Right kidney (tissue), 1 donor: ENCODE measurements around the gene KIF4A.

Experiments used
- DNase-seq: peaks from one replicate; pipeline ENCODE4 v3.0.0-alpha.2; 2016

The KIF4A gene

DNA sequence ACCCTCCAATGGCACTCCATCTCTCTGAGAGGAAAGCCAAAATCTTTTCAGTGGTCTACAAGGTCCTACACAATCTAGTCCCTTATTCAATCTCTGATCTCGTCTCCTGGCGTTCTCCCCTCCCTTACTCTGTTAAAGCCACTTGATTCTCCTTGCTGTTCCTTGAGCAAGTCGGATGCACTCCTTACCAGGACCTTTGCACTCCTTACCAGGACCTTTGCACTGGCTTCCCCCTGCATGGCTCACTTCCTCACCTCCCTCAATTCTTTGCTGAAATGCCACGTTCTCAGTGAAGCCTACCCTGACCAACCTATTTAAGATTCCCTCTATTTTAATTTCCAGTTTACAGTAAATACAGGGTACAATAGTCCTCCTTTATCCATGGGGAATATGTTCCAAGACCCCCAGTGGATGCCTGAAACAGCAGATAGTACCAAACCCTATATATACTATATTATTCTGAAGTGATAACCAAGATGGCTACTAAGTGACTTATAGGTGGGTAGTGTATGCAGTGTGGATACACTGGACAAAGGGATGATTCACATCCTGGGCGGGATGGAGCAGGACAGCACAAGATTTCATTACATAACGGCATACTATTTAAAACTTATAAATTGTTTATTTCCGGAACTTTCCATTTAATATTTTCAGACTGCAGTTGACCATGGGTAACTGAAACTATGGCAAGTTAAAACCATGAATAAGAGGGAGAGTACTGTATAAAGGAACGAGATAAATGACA, 148.2 kb downstream of the KIF4A start:
- no peak for DNase-seq

DNA sequence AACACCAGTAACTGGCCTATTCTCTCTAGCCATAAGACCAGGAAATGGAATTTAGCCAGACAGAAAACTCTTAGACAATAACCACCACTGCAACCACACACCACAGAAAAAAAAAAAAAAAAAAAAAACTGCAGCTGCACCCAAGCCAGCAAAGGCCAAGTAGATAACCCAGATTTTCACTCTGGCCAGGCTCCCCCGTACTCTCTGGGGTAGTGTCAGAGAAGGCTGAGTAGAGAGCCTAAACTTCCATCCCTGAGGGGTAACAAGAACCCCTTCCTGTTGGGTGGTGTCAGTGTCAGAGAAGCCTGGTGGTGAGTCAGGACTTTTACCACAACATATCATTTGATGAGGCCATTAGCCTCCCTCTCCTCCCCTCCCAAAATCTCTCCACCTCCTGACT, 149.1 kb downstream of the KIF4A start:
- no peak for DNase-seq

DNA sequence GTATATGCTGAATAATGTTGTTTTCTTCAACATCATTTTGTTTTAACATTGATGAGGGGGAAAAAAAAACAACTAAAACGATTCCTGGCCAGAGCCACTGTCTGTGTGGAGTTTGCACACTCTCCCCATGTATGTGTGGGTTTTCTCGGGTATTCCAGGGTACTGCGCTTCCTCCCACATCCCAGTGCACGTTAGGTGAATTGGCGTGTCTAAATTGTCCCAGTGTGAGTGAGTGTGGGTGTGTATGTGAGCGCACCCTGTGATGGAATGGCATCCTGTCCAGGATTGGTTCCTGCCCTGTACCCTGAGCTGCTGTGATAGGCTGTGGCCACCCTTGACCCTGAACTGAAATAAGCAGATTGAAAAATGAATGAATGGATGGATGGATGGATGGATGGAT, 152.3 kb downstream of the KIF4A start:
- DNase-seq, result no peak

DNA sequence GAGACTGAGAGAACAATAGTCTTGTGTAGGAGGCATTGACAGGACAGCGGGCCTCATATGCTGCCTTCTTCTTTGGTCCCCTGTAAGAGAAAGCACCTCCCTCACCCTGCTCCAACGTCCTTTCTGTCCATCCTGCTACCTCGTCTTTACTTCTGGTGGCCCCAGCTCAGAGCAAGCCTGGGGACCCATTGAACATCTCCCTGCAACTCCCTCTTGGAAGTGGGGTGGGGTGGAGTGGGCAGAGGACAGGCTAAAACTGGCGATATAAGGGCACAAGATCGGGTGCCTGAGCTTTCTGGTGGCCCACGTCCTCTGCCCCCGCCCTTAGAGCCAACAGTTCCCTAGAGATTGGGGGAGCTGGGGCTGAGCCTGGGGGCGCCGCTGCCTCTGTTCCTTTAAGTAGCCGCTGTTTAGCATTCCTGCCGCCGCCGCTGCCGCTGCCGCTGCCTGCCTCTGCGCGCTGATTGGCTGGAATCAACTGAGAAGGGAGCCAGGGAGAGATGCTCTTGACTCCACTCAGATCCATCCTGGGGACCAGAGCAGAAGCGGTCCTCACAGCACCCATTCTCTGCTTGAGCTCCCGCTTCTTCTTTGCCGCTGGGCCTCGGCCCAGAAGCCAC, 154.5 kb downstream of the KIF4A start, which contains the start of gene DLG3:
Gene DLG3, plus strand, starts transcription at position 510 of the 620 bp plus-strand sequence. CDS start 367 bp downstream, outside the sequence.
- DNase-seq, result no peak

DNA sequence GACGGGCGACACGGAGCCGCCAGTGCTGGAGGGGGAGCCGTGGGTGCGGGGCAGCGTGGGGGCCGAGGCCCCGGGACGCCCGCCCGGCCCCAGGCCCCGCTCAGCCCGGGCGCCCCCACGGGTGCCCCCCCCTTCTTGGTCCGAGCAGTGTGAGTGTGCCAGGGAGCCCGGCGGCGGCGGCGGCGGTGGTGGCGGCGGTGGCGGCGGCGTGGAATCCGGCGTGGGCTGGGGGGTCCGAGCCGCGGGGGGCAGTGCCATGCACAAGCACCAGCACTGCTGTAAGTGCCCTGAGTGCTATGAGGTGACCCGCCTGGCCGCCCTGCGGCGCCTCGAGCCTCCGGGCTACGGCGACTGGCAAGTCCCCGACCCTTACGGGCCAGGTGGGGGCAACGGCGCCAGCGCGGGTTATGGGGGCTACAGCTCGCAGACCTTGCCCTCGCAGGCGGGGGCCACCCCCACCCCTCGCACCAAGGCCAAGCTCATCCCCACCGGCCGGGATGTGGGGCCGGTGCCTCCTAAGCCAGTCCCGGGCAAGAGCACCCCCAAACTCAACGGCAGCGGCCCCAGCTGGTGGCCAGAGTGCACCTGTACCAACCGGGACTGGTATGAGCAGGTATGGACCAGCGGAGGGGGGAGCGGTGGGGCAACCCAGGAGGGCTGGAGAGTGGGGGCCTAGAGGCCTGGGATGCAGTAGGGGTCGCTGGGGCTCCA, 155.2 kb downstream of the KIF4A start:
- no peak for DNase-seq

DNA sequence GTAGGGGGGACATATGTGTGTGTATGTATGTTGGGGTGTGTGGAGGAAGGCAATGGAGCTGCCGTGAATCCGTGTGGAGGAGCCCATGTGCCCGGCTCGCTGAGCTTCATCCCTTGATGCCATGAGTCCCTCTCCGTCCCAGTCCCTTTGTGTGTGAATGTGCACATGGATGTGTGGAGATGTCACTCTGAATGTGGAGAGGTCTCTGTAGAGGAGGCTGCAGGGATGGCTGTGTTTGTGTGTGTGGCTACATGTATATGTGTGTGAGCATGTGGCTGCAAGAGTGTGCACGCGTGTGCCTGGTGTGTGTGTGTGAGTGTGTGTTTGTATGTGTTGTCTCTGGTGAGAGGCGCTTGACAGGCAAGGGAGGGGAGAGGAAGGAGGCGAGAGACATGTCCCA, 156.0 kb downstream of the KIF4A start:
- DNase-seq, result no peak

DNA sequence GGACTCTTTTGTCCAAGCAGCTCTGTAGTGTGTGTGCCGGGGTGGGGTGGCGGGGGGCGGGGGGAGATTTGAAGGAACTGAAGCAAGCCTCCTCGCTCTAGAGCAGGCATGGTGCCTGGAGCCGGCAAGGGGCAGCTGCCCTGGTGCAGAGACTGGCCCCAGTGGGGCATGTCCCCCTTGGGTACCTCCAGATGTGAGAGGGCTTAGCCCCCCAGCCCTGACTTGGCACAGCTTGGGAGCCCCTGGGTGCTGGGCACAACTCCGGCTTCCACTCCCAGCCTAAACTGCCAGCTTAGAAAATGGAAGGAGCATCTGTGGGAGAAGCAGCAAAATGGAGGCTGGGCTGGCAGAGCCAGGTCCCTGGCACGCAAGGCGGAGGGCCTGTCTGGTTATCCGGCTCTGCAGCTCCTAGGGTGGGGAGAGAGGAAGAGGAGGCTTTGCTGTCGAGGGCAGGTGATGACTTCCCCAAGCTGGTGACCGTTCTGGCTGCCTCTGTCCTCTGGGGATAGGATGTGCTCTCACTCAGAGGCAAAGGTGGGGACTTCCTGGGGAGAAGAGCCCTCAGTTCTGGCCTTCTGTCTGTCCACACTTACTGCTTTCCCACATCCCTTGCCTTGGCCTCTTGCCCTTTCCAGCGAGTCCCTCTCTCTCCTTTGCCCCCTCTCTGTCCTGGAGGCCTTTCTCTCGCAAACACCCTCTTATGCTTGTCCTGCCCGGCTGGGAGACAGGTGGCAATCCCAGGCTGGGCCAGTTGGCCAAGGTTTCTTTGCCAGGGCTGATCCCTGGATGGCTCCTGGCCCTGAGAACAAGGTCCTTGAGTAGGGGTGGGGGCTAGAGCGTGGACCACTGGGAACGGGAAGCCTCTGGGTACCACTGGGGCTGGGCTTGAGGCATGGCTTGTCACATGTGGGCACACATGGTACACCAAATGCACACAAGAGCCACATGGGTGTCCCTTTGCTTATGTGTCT, 156.8 kb downstream of the KIF4A start:
- no peak for DNase-seq

DNA sequence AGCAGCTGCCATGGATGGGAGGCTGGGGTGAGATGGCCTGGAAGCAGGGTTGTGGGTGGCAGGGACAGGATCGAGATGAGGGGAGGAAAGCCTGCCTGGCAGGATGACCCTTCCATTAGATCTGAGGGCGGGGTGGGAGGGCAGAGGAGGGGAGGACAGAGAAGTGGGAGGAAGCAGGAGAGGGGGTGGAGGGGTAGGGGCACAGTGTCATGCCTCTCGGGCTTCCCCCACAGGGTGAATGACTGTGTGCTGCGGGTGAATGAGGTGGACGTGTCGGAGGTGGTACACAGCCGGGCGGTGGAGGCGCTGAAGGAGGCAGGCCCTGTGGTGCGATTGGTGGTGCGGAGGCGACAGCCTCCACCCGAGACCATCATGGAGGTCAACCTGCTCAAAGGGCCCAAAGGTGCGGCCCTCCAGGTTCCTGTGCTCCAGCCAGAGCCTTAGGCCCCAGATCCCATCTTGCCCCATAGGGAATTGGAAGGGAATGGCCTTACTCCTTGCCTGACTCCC, 159.6 kb downstream of the KIF4A start:
- DNase-seq, result no peak

DNA sequence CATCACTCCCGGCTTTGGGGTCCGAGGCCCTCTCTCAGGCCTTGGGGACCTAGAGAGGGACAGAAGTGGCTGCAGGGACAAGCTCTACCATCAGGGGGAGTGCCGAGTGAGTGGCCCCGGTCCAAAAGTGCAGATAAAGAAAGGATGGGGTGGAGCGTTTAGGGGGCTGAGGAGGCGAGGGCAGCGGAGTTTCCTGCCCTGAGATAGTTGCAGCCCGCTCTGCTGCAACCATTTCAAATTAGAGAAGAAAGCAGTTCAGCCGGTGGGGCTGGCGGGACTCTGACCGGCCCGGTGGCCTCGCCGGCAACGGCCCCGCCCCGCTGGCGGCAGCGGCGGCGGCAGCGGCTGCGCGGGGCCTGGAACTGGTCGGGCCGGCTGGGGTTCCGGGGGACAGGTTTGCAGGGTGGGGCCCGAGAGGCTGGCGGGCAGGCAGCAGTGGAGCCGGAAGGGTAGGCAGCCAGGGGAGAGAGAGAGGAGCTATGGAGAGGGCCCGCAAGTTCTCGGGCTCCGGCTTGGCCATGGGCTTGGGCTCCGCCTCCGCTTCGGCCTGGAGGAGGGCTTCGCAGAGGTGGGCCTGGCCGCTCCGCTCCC, 162.3 kb downstream of the KIF4A start:
- DNase-seq, result peak; percentile 76

DNA sequence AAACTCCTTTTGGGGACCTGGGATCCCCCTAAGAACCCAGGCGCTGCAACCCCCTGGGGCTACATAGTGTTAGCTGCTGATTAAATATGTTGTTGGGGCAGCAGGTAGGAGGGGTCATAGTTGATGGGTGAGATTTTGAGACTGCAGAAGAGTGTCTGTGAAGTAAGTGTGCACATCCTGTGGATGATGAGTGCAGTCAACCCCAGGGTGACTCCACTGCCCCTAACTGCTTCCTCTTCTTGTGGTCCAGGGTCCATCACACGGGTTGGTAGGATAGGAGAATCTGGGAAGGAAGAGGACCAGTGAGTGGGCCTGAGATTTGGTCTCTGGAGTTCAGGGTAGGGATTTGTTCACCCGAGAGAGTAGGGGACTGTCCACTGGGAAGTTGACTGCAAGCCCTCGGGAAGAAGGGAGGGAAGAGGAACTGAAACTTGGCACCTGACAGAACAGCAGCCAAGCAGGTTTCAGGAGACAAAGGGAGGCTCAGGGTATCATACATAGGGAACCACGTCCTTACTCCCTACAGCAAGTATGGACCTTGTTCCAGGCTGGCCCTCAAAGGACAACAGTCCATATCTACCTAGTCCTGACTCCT, 163.2 kb downstream of the KIF4A start:
- DNase-seq, result no peak

DNA sequence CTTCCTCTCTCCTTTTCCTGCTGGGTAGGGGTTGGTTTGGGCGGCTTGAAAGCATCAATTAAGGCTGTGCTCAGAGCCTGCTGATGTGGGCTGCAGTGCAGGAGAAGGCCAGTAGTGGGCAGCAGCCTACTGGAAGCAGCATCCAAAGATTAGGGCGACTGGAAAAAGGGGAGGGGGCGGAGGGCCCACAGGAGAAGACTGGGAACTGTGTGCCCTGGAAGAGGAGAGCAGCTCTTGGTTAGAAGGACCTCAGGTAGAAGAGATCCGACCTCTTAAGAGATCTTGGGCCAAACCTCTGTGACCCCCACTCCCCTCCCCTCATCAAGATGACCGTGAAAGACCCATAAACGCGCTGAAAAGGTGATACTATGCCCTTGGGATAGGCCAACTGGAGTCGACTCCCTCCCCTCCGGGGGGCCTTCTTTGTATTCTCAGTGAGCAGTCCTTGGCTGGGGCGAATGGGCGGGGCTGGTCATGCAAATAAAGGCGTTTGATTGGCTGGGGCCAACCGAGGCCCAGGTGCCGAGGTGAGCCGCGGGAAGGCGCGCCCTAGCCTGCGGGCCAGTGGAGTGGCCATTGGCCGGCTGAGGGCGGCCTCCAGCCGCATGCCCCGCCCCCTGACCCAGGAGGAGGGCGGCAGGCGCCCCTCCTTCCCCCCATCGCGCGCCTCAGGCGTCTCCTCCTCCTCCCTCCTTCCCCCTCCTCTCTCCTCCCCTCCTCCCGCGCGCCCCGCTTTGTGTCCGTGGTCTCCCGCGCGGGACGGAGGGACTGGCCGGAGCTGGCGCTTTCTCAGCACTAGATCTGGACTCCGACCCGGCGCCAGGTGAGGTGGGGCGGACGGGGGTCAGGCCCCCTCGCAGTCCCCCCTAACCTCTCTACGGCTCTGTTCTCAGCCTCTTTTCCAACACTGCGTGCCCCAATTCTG, 164.8 kb downstream of the KIF4A start:
- DNase-seq, result peak; percentile 84

DNA sequence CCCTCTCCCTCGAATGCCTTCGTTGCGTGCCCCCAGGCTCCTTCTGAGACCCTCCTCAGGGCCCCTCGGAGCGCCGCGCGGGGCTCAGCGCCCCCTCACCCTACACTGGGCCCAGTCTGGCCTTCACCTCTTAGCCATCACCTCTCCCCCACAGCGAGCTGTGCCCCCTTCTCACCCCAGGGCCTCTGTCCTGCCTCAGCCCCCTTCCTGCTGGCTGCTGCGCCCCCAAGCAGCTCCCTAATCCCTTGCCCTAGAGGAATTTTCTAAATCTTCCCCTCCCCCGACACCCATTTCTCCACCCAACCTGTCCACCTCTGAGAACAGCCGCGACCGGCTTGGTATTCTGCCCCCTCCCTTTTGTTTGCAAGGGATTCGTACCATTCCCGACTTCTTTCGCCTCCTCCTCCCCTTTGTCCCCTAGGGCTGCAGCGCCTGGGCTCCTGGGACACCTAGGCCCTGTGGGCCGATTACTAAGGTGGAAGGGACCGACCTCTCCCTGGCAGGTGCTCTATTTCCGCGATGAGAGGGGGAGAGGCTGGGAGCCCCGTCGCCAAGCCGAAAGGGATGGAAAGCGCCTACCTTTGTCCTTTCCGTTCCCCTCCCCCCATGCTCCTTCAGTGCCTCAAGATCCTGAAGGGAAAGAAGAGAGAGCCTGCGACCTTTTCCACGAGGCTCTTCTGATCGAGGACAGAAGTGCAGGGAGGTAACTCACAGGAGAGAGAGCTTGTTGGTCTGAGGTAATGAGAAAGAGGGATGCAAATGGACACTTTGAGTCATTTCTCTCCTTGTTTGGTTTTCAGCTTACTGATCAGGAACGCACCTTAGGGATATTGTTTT, 165.7 kb downstream of the KIF4A start:
- peak; percentile 65 for DNase-seq

DNA sequence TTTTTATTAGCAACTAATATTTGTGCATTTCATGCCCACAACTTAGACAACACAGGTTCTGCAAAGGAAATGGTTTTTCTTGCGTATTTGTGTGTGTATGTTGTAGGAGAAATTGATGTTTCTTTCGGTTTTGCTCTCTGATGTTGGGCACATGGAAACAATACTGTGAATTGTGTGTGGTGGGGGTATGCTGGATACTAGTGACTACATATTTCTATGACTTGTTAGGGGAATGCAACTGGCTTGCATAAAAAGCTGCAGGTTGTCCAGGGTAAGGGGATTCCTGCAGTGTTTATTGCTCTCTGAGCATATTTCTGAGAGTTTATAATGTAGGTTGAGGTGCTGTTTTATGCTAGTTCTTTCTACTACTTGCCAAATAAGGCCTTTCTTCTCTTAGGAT, 166.4 kb downstream of the KIF4A start:
- no peak for DNase-seq

DNA sequence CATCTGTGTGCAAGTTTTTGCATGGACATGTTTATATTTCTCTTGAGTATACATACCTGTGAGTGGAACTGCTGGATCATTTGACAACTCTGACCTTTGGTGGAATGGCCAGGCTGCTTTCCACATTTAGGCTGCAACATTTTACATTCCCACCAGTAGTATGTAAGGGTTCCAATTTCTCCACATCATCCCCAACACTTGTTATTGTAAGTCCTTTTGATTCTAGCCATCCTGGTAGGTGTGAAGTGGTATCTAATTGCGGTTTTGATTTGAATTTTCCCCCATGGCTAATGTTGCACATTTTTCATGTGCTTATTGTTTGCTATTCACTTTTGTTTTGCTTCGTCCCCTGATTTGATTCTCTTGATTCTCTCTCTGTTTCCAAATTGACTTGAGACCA, 171.1 kb downstream of the KIF4A start:
- no peak for DNase-seq

DNA sequence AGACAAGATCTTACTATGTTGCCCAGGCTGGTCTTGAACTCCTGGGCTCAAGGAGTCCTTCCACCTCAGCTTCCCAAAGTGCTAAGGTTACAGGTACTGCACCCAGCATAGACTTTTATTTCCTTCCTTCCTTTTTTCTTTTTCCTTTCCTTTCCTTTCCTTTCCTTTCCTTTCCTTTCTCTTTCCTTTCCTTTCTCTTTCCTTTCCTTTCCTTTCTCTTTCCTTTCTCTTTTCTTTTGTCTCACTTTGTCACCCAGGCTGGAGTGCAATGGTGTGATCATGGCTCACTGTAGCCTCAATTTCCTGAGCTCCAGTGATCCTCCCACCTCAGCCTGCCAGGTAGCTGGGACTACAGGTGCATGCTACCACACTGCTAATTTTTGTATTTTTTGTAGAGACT, 174.1 kb downstream of the KIF4A start:
- no peak for DNase-seq

DNA sequence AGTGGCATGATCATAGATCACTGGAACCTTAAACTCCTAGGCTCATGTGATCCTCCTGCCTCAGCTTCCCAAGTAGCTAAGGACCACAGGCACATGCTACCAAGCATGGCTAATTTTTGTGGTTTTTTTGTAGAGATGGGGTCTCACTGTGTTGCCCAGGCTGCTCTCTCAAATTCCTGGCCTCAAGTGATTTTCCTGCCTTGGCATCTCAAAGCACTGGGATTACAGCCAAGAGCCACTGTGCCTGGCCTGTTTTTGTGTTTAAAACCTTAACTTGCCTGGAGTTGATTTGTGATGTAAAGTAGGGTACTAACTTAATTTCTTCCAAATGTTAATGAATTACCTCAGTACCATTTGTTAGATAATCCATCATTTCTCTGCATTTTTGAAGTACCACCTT, 177.1 kb downstream of the KIF4A start:
- DNase-seq, result no peak

DNA sequence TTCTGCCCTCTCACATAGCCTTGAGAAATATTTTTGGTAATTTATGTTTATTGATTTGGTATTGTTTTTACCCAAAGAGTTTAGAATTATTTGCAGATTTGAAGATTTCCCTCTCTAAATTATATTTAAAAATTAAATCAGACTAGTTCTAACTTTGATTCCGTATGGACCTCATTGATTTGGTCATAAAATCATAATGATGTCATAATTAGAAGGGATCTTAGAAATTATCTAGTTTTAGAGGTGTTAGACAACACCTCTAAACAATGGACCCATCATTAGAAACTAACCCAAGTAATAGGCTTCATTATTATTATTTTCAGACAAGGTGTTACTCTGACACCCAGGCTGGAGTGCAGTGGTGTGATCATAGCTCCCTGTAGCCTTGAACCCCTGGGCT, 178.8 kb downstream of the KIF4A start:
- no peak for DNase-seq
